ENCODE data around the gene MT1B.
A peak's percentile ranks its signal among the peaks of the same experiment; 100 is the strongest.

Gene MT1B

DNA sequence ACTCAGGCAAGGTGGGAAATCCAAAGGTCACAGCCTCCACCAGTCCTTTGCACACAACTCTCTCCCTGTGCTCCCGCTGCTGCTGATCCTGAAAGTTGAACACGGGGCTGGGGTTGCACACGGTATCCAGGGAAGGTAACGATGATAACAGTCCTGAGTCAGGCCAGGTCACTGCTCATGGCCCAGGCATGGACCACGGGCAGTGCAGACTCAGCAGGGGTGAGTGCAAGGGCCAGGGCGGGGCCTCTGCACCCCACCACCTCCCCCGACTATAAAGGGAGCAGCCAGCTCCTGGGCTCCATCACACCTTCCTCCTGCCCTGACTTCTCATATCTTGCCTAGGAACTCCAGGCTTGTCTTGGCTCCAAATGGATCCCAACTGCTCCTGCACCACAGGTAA is at the start of gene MT1B:
Gene MT1B, plus strand, starts transcription at position 301 of the 400 bp plus-strand sequence. Its CDS starts 68 bp downstream, at position 369.
- DNase-seq (ENCODE audit: low read depth): no peak

DNA sequence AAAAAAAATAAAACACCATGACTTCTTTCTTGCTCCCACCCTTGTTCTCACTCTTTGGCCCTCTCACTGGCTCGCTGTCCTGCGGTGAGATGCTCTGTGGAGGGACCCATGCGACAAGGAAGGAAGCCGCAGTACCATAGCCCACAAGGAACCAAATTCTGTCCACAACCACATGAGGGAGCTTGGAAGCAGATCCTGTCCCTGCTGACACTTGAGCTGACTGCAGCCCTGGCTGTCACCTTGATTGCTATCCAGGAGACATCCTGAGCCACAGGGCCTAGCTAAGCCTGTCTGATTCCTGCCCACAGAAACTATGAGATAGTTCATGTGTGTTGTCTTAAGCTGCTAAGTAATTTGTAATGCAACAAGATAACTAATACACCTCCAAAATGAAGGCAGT is 48.1 kb upstream of the MT1B start:
- DNase-seq (ENCODE audit: low read depth): no peak

- DNase-seq (ENCODE audit: low read depth): no peak
Measured at GRCh38 chr16:56604966-56605365, 46.7 kb upstream of the MT1B start.

- DNase-seq (ENCODE audit: low read depth): no peak
Measured at GRCh38 chr16:56605475-56605874, 46.2 kb upstream of the MT1B start.

GRCh38 chr16:56606071-56606475 is 45.6 kb upstream of the MT1B start:
- no peak for DNase-seq (ENCODE audit: low read depth)

DNA sequence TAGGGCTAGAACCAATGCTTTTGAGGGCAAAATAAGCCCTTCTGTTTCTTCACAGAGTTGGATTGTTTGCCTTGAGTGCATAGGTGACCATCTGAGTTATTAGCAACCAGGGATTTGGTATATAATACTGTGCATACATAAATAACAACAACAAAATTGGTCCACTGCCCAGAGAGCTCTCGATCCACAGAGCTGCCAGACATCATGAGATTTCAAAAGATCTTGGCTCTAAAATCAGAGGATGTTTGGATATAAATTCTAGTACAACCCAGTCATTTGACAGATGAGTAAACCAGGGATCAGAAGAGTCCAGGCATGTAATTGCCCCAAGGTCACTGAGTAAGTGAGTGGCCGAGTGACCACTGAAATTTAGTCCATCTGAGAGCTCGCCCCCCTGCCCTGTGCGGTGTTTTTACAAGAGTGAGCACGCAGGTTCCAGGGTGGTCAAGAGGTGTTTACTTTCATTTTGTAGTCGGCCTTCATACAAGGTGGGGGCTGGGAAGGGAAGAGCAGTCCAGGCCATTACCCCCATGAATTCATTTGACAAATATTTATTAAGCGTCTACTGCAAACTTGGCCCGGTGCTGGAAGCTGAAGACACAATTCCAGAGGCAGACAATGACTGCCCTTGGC is 45.1 kb upstream of the MT1B start:
- DNase-seq (ENCODE audit: low read depth): no peak

DNA sequence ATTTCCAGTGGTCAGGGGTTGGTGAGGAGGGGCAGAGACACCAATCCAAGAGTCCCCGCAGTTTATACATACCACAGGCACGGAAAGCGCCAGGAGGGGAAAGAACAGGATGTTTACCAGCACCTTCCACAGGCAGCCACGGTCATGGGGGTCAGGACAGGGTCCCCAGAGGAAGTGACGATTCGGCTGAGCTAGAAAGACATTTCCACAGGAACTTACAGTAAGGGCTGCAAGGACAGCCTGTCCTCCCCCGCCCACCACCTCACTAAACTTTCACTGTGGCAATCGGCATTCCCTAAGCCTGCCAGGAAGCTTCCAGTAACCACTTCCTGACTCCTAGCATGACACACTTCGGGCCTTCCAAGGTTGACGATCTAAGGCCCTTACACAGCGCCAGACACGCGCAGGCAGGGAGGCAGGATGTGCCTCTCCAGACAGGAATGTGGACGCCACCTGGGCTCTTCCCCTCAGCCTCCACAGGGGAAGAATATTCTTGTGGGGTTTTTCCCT is 44.5 kb upstream of the MT1B start:
- DNase-seq (ENCODE audit: low read depth): no peak

- DNase-seq (ENCODE audit: low read depth): no peak
Measured at GRCh38 chr16:56607675-56608042, 44.0 kb upstream of the MT1B start.

GRCh38 chr16:56608043-56608875 is 43.4 kb upstream of the MT1B start, which contains the start of gene MT2A:
TSS of gene MT2A (plus strand) at chr16:56608584. CDS start at chr16:56608656, 72 bp downstream.
- peak; percentile 75 for DNase-seq (ENCODE audit: low read depth)

GRCh38 chr16:56608876-56609462 is 42.7 kb upstream of the MT1B start:
- no peak for DNase-seq (ENCODE audit: low read depth)

DNA sequence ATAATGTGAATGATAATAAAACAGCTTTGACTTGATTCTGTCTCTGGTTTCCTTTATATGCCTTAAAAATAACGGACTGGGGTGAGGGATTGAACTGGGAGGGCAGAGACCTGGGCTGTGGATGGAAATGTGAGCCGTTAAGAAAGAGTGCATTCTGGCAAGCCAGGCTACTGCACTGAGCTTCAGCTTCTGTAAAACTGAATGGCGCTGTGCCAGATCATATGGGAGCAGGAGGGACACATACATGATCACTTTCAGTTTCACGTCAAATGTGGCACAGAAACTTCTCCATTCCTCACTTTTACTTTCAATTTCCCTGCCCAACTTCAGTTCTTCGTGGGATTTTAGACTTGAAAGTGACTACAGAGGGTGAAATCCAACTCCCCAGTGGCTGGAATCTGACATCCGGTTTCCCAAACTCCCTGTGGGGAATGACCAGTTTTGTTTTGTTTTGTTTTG is 42.2 kb upstream of the MT1B start:
- DNase-seq (ENCODE audit: low read depth): peak; percentile 48

- DNase-seq (ENCODE audit: low read depth): peak; percentile 45
Measured at GRCh38 chr16:56610017-56610608, 41.6 kb upstream of the MT1B start.

DNA sequence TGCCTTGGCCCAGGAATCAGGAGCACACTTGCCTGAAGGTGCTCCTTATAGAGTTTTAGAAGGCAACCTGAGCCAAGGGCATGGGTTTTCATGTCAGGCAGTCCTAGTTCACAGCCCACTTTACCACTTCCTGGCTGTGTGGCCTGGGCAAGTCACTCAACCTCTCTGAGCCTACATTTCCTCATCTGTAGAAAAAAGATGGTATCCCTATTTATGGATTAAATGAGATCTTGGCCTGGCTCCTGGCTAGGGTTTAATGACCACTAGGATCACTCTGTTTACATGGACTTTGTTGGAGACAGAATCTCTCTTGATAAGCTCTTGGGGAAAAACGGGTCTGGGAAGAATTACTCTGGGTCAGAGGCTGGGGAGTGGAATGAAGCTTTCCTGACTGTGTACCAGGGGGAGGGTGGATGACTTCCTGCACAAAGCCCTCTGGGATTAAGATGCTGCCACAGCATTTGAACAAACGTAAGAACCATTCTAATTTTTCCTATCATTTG is 41.0 kb upstream of the MT1B start:
- no peak for DNase-seq (ENCODE audit: low read depth)

DNA sequence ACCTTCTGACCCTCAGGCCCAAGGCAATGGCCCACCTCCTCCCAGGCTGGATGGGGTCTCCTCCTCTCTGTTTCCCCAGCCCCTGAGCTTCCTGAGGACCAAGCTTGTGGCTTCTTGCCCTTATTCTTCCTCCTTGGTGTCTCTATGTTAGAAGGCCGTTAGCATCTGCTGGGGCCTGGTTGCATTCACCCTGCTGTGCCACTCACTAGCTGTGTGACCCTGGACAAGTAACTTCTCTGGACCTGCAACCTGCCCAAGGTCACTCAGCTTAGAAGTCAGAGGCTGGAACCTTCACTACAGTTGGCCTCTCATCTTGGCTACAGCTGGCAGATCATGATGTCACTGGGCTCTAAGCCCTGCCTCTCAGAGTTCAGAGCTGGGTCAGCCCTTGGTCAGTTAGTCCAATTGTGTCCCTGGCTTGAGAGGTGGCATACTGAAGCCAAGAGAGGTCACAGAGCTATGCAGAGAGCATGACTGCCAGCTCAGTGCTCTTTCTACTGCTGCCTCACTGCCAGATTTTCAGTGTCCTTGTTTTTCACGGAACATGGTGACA is 40.3 kb upstream of the MT1B start:
- no peak for DNase-seq (ENCODE audit: low read depth)

DNA sequence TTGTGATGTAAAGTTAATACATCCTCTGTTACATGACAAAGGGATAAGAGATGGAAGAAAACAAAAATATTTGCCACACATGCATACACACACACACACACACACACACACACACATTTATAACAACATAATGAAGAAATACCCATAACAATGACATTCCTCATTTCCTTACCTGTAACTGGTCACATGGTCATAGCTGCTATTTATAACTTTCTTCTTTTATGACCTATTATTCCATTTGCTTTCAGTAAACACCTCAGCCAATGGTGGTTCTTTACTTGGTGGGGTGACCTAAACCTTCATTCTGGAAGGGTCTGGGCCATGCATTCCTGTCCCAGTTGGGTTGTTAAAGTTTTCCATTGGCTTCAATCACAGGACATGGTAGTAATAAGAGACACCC is 38.0 kb upstream of the MT1B start:
- DNase-seq (ENCODE audit: low read depth): no peak

- no peak for DNase-seq (ENCODE audit: low read depth)
Measured at GRCh38 chr16:56614549-56614991, 37.1 kb upstream of the MT1B start.

DNA sequence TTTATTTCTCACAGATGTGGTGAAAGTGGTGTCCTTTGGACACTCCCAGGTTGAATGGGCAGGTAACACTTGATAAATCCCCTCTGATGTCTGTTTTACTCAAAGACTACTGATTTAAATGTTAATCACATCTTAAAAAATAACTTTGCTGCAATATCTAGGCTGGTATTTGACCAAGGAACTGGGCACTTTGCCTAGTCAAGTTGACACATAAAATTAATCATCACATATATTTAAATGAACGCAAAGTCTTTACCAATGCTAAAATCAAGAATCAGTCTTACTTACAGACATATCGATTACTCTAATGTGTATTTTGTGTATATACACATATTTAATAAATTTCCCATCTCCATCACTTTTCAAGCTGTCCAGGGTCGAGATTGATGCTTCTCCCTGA is 36.3 kb upstream of the MT1B start:
- no peak for DNase-seq (ENCODE audit: low read depth)

GRCh38 chr16:56616608-56617211 is 35.0 kb upstream of the MT1B start:
- no peak for DNase-seq (ENCODE audit: low read depth)

DNA sequence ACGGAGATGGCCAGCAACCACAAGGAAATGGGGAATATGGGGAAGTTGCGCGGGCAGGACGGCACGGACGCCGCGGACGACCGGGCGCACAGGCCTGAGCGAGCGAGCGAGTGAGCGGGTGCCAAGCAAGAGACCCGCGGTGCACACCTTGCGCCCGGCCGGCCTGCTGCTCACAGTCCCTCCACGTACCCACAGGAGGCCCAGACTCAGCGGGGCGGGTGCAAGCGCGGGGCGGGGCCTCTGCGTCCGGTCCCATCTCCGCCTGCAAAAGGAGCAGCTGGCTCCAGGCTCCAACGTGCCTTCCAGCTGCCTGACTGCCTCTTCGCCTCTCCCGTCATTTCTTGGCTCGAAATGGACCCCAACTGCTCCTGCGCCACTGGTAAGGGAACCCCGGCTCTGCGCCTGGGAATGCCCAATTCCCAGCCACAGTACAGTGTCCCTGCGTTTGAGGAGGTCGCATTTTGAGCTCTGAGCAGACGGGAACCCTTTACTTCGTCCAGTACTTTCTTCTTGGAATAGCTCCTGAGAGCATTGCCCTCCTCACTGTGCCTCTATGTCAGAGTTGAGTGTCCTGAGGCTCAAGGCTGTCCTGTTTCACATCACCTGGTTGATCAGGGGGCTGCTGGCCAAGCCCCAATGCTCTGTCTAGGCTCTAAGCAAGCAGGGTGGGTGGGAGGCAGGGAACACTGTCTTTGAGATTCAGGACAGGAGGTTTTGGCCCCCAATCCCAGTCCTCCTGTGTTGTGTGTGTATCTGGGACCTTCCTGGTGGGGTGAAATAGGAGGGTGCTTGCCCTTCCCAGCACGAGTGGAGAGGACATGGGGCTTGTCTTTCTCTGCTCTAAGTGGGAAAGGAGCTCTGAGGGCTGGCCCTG is 34.2 kb upstream of the MT1B start:
- no peak for DNase-seq (ENCODE audit: low read depth)

GRCh38 chr16:56618138-56618537 is 33.5 kb upstream of the MT1B start:
- DNase-seq (ENCODE audit: low read depth): no peak

All from activated gamma-delta T cell treated with anti-CD3 and anti-CD28 coated beads, Interleukin-2, amount 50 U/mL, for 16 hours (primary cell).